C4-2B (cell line): ENCODE measurements around the gene PRKCA.

Source experiments
- CTCF ChIP-seq: fragments of 450-650 bp; conservative IDR thresholded peaks from 2 replicates; pipeline ENCODE4 v1.5.1; 2017; ENCODE audit warnings: mild to moderate bottlenecking
- ZFX ChIP-seq: fragments of 450-650 bp; IDR thresholded peaks from 2 replicates; pipeline ENCODE4 v1.6.1; 2017

DNA sequence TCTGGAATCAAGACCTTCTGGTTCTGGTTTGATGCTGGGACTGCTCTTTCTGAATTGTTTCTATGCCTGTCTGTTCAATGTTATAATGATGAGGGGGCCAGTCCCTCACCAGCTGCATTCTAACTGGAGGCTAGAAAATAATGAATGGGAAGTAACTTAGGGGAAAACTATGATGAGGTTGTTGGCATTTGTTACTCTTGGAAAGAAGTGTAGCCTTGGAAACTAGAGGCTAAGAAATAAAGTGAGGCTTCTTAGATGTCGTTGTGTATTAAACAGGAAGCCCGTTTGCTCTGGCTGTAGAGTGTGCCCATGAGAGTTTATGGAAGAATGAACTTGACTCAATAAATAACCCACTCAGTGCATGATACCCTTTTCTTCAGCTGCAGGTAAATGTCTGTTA, 140.8 kb downstream of the PRKCA start:
- TF ChIP-seq CTCF = no peak
- TF ChIP-seq ZFX = no peak
